ENCODE data around the gene CTCFL. TPM values are rescaled to one million over a fixed set of nuclear protein-coding genes. Genes with fewer than 3 reads are reported as not detected.
"Not testable (repeated sequence)": the region's sequence is repeated elsewhere in the genome, so short reads cannot be mapped to it uniquely, and the experiment has no call there.

The CTCFL gene
- total RNA-seq, 3 donors from 2014 or later, result 0.11 to 0.27 (median 0.15) TPM

DNA sequence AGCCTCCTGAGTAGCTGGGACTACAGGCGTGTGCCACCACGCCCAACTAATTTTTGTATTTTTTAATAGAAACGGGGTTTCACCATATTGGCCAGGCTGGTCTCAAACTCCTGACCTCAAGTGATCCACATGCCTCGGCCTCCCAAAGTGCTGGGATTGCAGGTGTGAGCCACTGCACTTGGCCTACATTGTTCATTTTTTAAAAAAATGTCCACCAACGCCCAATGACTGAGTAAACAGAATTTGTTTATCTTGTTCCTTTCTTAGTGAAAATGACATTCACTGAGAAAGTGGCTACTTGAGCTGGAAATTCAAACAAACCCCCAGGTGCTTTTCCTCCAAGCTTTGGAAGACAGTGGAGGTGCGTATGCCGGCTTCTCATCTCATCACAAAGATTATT lies 13.2 kb downstream of the CTCFL start:
- H3K9me3 Mint-ChIP-seq; ATAC-seq; DNase-seq; H3K4me1 Mint-ChIP-seq (ENCODE audit: low read depth); H3K4me3 Mint-ChIP-seq; H3K36me3 Mint-ChIP-seq (ENCODE audit: insufficient read depth): not testable (repeated sequence)
- H3K27me3 Mint-ChIP-seq (ENCODE audit: low read depth), result peaks cover 22% of the 10 kb centered on the region

DNA sequence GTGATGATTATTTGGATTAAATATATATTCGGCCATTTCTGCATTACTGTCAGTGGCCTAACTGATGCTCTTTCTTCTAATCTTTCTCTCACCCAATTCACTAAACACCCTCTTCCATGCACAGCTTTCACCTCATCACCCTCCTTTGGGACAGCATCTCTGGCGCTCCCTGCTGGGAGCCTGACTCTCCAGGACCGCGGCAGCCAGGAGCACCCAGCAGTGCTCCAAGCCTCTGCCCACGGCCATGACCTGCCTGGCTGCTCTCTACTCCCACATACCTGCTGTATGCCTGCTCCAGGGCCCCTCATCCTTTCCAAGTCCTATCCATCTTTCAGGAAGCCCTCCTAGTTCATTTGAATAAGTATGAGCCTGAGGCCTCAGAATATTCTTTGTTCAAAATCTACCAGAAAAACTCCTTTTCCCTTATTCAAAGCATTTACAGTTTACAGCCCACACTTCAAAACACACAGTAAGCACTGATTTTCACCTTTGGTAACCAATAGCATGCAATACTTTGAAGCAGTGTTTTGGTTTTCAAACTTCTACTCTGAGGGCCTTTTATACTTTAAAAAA lies 15.2 kb downstream of the CTCFL start:
- H3K36me3 Mint-ChIP-seq (ENCODE audit: insufficient read depth), result no peaks in the 10 kb centered on the region
- H3K9me3 Mint-ChIP-seq, result no peaks in the 10 kb centered on the region
- H3K27me3 Mint-ChIP-seq (ENCODE audit: low read depth), result peaks cover 21% of the 10 kb centered on the region
- ATAC-seq (no peak), DNase-seq (no peak)
- H3K4me3 Mint-ChIP-seq, result no peak overlapping the region
- no peaks in the 10 kb centered on the region for H3K4me1 Mint-ChIP-seq (ENCODE audit: low read depth)

DNA sequence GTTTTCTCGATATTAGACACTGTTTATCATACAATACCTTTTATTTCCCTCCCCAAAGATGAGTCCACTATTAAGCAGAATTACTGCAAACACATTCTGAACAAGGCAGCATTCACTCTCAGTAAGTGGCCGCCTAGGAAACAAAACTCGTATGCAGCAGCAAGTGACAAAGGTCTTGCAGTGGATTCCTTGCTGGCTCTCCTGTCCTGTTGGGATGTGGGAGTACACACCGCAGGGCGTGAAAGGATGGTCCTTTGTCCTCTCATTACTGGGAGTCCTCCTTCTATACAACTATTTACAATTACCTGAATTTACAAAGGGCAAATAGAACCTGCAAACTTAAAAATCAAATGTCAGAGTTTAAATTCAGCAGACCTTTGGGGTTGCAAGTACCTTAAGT lies 16.1 kb downstream of the CTCFL start:
- no peaks in the 10 kb centered on the region for H3K4me1 Mint-ChIP-seq (ENCODE audit: low read depth)
- no peaks in the 10 kb centered on the region for H3K9me3 Mint-ChIP-seq
- peaks cover 21% of the 10 kb centered on the region for H3K27me3 Mint-ChIP-seq (ENCODE audit: low read depth)
- ATAC-seq, result no peak
- no peak for DNase-seq
- H3K4me3 Mint-ChIP-seq, result no peak overlapping the region
- no peaks in the 10 kb centered on the region for H3K36me3 Mint-ChIP-seq (ENCODE audit: insufficient read depth)

DNA sequence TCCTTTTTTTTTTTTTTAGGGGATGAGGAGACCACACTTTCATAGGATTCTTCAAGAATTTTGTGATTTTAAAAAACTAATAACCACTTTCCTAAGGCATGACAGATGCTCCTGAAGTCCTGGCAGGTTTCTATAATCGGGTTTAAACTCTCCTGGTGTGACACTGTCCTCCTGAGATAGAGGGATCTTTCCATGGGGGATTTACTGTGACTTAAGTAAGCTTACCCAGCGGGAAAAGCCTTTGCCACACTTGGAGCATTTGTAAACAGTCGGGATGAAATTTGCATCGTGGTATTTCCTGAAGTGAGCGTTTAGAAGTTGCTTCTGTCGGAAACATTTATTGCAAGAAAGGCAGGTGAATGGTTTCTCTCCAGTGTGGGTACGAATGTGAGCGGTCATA lies 16.6 kb downstream of the CTCFL start:
- H3K36me3 Mint-ChIP-seq (ENCODE audit: insufficient read depth), result no peaks in the 10 kb centered on the region
- peaks cover 23% of the 10 kb centered on the region for H3K27me3 Mint-ChIP-seq (ENCODE audit: low read depth)
- no peaks in the 10 kb centered on the region for H3K9me3 Mint-ChIP-seq
- no peak overlapping the region for H3K4me3 Mint-ChIP-seq
- DNase-seq (no peak), ATAC-seq (no peak)
- peaks cover under 1% of the 10 kb centered on the region for H3K4me1 Mint-ChIP-seq (ENCODE audit: low read depth)

DNA sequence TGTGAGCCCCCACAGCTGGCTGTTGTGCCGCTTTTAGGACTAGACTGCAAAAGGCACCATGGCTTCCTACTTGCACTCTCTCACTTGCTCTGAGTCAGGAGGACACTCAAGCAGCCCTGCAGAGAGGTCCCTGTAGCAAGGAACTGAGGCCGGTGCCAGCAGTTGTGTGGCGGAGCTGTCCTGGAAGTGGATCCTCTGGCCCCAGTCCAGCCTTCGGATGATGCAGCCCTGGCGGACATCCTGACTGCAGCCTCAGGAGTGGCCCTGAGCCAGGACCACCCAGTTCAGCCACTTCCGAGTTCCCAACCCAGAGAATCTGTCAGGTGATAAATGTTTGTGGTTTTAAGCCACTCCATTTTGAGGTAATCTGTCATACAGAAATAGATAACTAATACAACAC lies 17.5 kb downstream of the CTCFL start:
- Mint-ChIP-seq H3K27me3 (ENCODE audit: low read depth) (peaks cover 31% of the 10 kb centered on the region), H3K4me1 (ENCODE audit: low read depth) (peaks cover 2% of the 10 kb centered on the region), H3K9me3 (no peaks in the 10 kb centered on the region), H3K36me3 (ENCODE audit: insufficient read depth) (no peaks in the 10 kb centered on the region), H3K4me3 (no peak overlapping the region)
- no peak for DNase-seq
- ATAC-seq, result no peak

DNA sequence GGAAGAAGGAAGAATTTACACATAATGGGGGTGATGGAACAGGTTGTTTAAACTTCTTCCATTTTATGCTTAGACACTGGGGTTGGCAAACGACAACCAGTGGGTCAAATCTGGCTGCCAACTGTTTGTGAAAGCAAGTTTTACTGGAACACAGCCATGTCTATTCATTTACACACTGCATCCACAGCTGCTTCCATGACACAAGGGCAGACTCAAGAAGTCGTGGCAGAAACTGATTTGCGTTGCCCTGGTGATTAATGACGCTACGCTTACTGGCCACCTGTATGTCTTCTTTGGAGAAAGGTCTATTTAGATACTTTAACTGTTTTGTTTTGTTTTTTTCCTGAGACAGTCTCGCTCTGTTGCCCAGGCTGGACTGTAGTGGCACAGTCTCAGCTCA lies 19.0 kb downstream of the CTCFL start:
- Mint-ChIP-seq H3K27me3 (ENCODE audit: low read depth) (peaks cover 38% of the 10 kb centered on the region), H3K9me3 (no peaks in the 10 kb centered on the region), H3K4me1 (ENCODE audit: low read depth) (peaks cover 2% of the 10 kb centered on the region), H3K36me3 (ENCODE audit: insufficient read depth) (no peaks in the 10 kb centered on the region), H3K4me3 (no peak overlapping the region)
- ATAC-seq (no peak), DNase-seq (no peak)

DNA sequence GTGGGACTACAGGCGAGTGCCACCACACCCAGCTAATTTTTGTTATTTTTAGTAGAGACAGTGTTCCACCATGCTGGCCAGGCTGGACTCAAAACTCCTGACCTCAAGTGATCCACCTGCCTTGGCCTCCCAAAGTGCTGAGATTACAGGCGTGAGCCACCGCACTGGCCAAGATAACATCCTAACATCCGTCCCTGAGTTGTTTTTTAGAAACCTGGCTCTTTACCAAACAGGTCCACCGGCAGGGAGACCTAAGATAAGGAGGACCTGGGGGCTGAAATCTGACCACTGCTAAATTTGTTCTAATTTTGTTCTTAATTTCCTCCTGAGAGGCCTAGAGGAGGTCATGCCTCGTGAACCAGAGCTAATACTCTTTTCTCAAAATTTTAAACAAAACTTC lies 20.5 kb downstream of the CTCFL start:
- Mint-ChIP-seq H3K36me3 (ENCODE audit: insufficient read depth) (no peaks in the 10 kb centered on the region), H3K9me3 (no peaks in the 10 kb centered on the region), H3K4me1 (ENCODE audit: low read depth) (peaks cover 2% of the 10 kb centered on the region), H3K27me3 (ENCODE audit: low read depth) (peaks cover 35% of the 10 kb centered on the region), H3K4me3 (no peak overlapping the region)
- ATAC-seq, result no peak
- no peak for DNase-seq

DNA sequence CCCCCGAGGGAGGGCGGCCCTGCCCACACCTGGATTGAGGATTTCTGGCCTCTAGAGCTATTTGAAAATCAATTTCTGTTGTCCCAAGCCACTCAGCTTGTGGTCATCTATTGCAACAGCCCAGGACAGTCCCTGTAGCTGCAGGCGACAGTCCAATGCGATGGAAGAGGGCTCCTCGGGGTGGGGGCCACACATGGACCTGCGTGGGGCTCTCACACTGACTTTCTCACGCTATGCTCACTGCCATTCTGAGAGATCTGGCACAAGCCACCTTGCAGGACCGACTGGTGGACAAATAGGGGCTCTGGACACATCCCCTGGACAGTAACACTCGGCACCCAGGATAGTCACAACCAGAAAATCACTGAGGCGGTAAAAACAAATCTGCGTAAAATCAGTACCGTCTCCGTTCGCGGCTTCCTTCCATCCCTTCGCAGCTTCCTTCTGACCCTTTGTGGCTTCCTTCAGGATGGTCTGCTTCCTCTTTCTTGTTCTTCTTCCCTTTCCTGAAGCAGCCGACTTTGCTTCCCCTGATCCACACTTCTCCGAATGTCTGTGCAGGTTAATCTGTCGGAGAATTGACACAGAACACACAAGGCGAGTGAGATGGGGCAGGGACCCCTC lies 21.8 kb downstream of the CTCFL start:
- ATAC-seq (no peak), DNase-seq (no peak)
- peaks cover 35% of the 10 kb centered on the region for H3K27me3 Mint-ChIP-seq (ENCODE audit: low read depth)
- no peaks in the 10 kb centered on the region for H3K36me3 Mint-ChIP-seq (ENCODE audit: insufficient read depth)
- H3K4me1 Mint-ChIP-seq (ENCODE audit: low read depth), result peaks cover 8% of the 10 kb centered on the region
- no peaks in the 10 kb centered on the region for H3K9me3 Mint-ChIP-seq
- no peak overlapping the region for H3K4me3 Mint-ChIP-seq

DNA sequence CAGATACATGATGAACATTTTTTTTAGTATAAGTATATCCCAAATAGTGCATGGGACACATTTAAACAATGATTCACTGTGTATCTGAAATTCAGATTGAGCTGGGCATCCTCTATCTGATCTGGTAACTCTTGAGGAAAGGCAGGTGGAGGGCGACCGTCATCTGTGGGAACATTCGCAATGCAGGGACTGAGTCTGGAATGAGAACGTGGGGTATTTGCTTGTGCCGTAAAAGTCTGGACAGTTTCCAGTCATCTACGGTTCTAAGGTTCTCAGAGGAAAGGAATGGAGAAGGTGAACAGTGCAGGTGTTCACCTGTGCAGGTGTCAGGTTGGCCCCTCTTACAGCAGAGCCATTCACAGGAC lies 22.6 kb downstream of the CTCFL start:
- Mint-ChIP-seq H3K4me3 (no peak overlapping the region), H3K9me3 (no peaks in the 10 kb centered on the region), H3K4me1 (ENCODE audit: low read depth) (peaks cover 8% of the 10 kb centered on the region), H3K36me3 (ENCODE audit: insufficient read depth) (no peaks in the 10 kb centered on the region), H3K27me3 (ENCODE audit: low read depth) (peaks cover 35% of the 10 kb centered on the region)
- DNase-seq (no peak), ATAC-seq (no peak)

DNA sequence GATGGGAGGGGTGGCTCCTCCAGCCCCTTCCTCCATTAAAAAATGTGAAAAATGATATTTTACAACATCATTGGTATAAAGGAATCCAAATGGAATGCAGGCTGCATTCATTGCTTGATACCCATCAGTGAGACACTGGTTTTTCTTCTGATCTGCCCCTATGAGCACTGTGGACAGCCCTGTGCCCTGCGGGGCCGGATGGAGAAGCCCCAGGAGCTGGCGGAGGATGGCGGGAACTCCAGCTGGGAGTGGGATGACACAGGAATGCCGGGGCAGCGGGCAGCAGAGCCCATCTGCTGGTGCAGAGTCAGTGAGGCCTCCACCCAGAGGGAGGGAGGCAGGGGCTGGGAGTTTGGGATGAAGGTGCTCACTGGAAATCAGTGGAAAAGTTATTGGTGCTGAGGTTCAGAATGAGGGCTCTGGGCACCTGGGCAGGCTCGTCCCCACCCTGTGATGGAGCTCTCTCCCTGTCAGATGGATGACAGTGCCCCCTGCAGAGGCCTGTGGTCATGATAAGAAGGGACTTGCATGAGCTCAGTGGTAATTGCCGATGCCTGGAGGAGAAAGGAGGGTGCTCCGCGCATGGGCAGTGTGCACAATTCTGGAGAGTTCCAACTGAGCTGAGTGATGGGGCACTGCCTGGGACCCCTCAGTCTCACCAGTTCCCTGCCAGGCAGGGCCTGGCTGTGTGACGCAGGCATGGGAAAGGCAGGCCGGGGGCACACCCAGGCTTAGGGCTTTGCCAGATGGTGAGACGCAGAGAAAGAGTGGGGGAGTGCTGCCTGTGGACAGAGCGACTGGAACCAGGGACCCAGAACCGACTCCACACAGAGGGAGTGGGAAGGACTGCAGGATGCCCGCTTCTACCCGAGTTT lies 23.2 kb downstream of the CTCFL start:
- no peaks in the 10 kb centered on the region for H3K9me3 Mint-ChIP-seq
- no peaks in the 10 kb centered on the region for H3K36me3 Mint-ChIP-seq (ENCODE audit: insufficient read depth)
- H3K4me1 Mint-ChIP-seq (ENCODE audit: low read depth), result peaks cover 8% of the 10 kb centered on the region
- no peak overlapping the region for H3K4me3 Mint-ChIP-seq
- ATAC-seq (no peak), DNase-seq (no peak)
- peaks cover 38% of the 10 kb centered on the region for H3K27me3 Mint-ChIP-seq (ENCODE audit: low read depth)

DNA sequence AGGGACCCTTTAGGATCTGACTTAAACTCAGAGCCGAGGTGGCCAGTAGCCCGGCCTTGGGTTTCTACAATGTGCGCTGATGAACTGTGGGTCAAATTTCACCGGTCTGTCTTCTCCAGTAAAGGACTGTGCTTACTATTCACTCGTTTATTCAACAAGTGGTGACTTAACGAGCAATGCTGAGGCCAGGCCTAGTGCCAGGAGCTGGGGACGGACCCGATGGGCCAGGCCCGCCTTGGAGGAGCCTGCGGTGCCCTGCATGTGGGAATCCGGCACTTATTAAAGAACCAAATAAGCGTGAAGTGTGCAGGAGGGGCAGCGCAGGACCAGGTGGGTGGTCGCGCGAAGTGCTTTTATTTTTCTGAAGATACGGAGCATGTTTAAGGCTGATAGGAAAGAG lies 24.0 kb downstream of the CTCFL start:
- Mint-ChIP-seq H3K9me3 (no peaks in the 10 kb centered on the region), H3K4me3 (no peak overlapping the region), H3K36me3 (ENCODE audit: insufficient read depth) (no peaks in the 10 kb centered on the region), H3K4me1 (ENCODE audit: low read depth) (peaks cover 8% of the 10 kb centered on the region), H3K27me3 (ENCODE audit: low read depth) (peaks cover 42% of the 10 kb centered on the region)
- ATAC-seq (no peak), DNase-seq (no peak)

DNA sequence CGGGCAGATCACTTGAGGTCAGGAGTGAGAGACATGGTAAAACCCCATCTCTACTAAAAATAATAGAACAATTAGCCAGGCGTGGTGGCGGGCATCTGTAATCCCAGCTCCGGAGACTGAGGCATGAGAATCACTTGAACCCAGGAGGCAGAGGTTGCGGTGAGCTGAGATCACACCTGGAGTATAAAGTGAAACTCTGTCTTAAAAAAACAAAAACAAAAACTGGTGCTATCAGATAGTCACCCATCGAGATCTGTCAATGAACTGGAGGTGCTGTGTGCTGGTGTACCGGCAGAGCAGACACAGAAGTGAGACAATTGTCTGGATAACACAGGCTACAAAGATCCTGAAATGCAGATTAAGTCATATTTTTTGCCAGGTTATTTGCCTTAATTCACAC lies 24.7 kb downstream of the CTCFL start:
- H3K4me3 Mint-ChIP-seq, result no peak overlapping the region
- no peaks in the 10 kb centered on the region for H3K9me3 Mint-ChIP-seq
- H3K4me1 Mint-ChIP-seq (ENCODE audit: low read depth), result peaks cover 8% of the 10 kb centered on the region
- H3K27me3 Mint-ChIP-seq (ENCODE audit: low read depth), result peaks cover 42% of the 10 kb centered on the region
- ATAC-seq, result no peak
- DNase-seq, result no peak
- no peaks in the 10 kb centered on the region for H3K36me3 Mint-ChIP-seq (ENCODE audit: insufficient read depth)

DNA sequence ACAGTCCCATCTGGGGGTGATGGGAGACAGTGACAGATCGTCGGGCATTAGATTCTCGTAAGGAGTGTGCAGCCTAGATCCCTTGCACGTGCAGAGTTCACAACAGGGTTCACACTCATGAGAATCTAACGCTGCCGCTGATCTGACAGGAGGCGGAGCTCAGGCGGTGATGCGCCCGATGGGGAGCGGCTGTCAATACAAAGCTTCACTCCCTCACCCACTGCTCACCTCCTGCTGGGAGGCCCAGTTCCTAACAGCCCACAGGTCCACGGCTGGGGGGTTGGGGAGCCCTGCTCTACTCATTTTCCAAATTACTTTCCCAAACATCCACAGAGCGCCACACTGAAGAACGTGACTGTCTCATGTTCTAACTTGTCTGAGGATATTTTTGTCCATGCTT lies 25.3 kb downstream of the CTCFL start:
- H3K36me3 Mint-ChIP-seq (ENCODE audit: insufficient read depth), result no peaks in the 10 kb centered on the region
- no peak overlapping the region for H3K4me3 Mint-ChIP-seq
- no peak for ATAC-seq
- no peaks in the 10 kb centered on the region for H3K9me3 Mint-ChIP-seq
- H3K4me1 Mint-ChIP-seq (ENCODE audit: low read depth), result peaks cover 12% of the 10 kb centered on the region
- H3K27me3 Mint-ChIP-seq (ENCODE audit: low read depth), result peaks cover 42% of the 10 kb centered on the region
- no peak for DNase-seq

DNA sequence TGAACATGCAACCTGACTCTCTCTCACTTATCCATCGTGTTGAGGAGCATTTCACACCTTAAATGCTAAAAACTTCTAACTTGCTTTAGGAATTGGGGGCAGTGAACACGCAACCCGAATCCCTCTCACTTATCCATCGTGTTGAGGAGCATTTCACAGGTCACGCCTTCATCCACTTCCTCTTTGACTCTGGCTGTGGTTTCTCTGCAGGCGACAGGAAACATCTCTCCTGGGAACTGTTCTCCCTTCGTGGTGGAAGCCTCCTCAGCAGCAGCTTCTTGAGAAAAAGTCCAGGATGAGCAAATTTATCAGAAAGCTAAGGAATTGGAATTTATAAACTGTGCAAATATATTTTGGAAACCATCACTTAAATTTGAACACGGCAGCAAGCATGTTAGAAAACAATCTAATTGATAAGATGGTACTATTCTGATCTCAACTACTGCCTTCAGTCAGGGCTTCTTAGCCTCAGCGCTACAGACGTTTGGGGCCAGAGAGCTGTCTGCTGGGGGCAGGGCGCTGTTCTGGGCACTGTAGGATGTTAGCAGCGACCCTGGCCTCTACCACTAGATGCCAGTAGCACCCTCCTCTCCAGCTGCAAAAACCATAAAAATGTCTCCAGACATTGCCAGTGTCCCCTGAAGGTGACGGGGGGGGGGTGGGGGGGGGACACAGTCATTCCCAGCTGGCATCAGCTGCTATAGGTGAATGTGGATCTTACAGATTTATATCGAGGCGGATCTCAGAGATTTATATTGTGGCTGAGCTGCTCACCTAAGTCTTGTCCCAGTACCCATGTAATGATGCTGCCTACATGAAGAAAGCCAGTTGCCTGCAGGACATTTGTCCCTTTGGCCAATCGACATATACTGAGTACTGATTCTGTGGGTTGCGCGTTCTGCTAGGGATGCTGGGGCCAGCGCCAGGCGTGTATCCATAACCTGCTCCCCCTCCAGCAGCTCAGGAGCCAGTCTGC lies 26.2 kb downstream of the CTCFL start:
- Mint-ChIP-seq H3K4me3 (no peak overlapping the region), H3K9me3 (no peaks in the 10 kb centered on the region), H3K27me3 (ENCODE audit: low read depth) (peaks cover 38% of the 10 kb centered on the region), H3K36me3 (ENCODE audit: insufficient read depth) (no peaks in the 10 kb centered on the region), H3K4me1 (ENCODE audit: low read depth) (peaks cover 12% of the 10 kb centered on the region)
- ATAC-seq (peak; percentile 76 to 77), DNase-seq (peak; percentile 16)
